PFSK-1 (cell line): ENCODE measurements around the gene EGFL8.

ENCODE experiments used
- POLR2AphosphoS5 ChIP-seq: IDR thresholded peaks from 2 replicates; pipeline ENCODE4 v1.6.1; 2012; ENCODE audit warnings: low read depth, mild to moderate bottlenecking, control low read depth, low read length, moderate library complexity
- REST ChIP-seq, 2 experiments: IDR thresholded peaks; 2 replicates each; pipeline versions ENCODE4 v1.6.1 to v1.8.0; 2011 to 2012; ENCODE audit warnings: low read depth in 2 of 2, low read length in 2 of 2, control low read depth in 1 of 2, inconsistent platforms in 1 of 2, mild to moderate bottlenecking in 1 of 2, moderate library complexity in 1 of 2; ENCODE audit not compliant: insufficient read depth in 1 of 2

DNA sequence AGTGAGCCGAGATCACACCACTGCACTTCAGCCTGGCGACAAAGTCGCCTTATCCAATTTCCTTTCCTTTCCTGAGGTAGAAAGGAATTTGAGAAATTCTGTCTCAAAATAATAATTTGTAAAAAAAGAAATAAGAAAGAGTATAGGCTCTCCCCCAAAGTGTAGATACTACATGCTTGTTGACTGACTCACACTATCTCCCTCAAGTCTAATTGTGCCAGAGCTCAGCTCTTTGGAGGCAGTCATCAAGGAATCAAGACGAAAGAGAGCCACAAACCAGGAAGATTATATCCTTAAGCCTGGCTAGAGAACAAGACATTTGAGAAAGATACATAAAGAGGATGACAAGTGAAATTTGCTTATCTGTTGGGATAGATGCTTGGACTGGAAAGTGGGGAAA is 30.6 kb upstream of the EGFL8 start:
- TF ChIP-seq POLR2AphosphoS5 (no peak), REST (IDR thresholded peaks at IDR 0.05; ENCODE audit: insufficient read depth in 1 of 2, low read depth in 2 of 2, low read length in 2 of 2) (no peak)
